GM19351 (cell line): ENCODE data around the gene PKM.
"Not testable (repeated sequence)": the region's sequence is repeated elsewhere in the genome, so short reads cannot be mapped to it uniquely, and the experiment has no call there.

Source experiments
- ATAC-seq: cut with Tn5 transposase; IDR thresholded peaks from one replicate; pipeline ENCODE4 v1.9.1; 2021; ENCODE audit warnings: mild to moderate bottlenecking, moderate library complexity; ENCODE audit not compliant: unreplicated experiment

The PKM gene

DNA sequence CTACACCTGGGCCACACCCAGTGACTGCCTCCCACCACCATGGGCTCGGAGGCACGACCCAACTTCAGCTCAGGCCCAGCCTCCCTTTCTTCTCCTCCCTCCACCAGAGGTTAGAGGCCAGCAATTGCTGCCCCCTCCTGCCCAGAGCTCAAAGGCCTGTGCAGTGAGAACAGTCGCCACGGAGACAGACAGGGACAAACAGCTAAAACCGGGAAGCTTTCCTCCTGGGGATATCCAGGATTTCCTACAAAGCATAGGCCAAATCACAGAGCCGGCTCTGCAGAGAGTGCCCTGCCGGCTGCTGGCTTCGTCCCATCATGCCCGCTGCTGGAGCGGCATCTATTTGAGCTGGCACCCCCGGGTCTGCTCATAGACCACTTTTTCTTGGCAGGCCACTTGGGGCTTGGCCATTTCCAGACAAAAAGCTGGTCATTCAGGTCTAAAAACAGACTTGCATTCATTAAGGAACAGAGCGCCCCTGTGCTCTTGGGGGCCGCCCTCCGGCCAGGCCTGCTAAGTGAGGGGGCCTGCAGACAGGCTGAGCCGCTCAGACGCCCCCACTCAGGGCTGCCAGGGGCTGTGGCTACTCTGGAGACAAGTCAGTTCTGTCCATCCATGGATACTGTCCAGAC, 50.9 kb downstream of the PKM start:
- no peak for ATAC-seq

DNA sequence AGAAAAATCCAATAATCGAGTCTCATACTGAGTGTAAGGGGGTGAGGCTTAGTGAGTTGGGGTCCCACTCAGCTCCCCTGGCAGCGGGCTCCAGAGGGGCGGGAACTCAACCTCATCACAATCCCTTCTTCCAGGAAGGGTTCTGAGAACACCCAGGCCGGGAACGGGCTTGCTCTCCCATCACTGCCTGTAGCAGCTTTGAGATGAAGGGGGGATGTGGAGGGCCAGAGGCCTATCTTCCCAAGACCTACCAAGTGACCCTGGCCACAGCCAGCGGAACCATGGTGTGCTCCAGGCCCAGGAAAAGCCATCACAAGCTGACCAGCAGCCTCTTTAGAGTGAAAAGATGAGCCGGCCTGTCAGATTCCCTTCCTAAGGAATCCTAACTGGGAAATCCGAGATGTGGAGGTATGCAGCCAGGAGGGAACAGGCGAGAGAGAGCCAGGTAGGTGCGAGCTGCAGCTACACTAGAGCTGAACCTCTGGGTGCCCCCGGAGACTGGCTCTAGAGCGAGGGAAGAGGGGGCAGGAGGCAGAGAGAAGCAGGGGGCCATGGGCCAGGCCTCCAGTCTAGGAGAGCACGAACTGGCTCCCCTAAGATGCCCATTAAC, 51.9 kb downstream of the PKM start:
- no peak for ATAC-seq

DNA sequence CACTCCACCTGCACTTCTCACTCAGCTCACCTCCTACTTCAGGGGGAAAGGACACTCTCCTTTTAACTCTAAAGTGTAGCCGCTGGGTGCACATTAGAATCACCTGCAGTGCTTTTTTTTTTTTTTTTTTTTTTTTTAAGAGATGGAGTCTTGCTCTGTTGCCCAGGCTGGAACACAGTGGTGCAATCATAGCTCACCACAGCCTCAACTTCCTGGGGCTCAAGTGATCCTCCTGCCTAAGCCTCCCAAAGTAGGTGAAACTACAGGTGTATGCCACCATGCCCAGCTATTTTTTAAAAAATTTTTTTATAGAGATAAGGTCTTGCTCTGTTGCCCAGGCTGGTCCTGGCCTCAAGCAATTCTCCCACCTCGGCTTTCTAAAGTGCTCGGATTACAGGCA, 54.2 kb downstream of the PKM start:
- ATAC-seq, result no peak

DNA sequence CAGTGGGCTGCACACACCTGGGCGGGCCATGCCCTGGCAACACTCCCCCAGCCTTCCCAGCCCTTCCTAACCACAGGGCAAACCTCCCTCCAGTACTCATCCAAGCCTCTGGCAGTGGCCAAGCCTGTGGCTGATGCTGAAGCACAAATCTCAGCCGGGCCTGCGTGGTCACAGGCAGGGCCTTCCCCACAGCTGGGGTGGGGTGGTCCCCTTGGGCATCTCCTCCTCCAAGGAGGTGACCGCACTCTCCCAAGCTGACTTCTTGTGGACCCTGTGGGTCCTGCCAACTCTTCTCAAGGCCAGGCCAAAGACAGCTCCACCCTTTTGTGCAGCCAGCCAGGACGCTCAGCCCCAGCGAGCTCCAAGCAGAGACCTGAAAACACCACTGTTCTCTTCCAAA, 54.8 kb downstream of the PKM start:
- ATAC-seq, result no peak

DNA sequence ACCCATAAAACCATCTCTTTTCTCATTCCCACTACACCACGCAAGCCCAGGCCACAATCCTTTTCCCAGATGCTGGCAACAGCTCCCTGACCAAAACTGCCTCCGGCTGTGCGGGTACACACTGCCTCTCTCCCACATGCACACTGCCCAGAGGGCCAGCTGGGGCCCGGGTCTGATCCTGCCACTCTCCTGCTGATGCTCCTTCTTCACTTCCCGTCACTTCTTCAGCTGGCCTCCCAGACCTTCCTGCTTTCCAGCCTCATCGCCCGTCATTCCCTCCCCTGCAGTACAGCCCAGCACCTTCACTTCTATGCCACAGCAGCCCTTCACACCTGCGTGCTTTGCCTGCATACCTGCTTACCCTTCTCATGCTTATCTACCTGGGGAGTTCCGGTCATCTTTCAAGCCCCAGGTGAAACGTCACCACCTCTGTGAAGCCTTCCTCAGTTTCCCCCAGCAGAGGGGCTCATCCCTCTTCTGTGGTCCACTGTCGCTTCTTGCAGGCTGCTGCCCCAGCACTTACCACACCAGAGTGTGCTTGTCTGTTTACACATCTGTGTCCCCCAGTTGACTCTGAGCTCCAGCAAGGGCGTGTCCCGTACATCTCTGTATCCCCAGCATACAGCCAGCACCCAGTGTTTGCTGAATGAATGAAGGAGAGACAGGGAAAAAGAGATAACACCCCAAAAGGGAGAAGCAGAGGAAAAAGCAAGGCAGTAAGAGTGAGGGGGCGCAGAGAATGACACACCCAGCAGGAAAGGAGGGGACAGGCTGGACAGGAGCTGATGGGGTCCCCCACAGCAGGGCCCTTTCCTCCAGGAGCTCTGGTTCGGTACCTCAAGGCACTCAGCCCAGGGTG, 55.6 kb downstream of the PKM start:
- ATAC-seq, result no peak

DNA sequence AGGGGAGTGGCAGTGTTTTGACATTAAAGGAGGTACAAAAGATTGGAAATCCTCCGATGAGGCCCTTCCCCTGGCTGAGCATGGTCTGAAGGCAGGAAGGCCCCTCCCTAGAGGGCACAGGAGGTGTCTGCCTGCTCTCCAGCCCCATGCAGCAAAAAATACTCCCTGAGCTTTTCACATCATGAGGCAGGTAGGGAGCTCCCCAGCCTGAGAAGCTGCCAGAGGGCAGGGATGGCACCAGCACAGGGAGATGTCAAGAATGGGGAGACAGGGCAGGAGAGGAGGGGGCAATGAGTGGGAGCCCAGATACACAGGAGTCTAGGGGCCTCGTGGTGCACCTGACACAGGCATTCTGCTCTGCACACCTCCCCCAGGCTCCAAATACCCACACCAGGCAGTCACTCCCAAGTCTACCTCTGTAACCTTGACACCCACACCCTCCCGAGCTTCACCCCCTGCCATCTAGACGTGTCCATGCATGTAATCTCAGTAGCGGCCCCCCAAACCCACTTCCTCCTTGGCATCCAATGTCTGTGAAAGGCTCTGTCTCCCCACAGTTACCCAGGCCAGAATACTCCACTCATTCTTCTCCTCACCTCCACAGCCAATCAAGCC, 56.3 kb downstream of the PKM start:
- no peak for ATAC-seq

DNA sequence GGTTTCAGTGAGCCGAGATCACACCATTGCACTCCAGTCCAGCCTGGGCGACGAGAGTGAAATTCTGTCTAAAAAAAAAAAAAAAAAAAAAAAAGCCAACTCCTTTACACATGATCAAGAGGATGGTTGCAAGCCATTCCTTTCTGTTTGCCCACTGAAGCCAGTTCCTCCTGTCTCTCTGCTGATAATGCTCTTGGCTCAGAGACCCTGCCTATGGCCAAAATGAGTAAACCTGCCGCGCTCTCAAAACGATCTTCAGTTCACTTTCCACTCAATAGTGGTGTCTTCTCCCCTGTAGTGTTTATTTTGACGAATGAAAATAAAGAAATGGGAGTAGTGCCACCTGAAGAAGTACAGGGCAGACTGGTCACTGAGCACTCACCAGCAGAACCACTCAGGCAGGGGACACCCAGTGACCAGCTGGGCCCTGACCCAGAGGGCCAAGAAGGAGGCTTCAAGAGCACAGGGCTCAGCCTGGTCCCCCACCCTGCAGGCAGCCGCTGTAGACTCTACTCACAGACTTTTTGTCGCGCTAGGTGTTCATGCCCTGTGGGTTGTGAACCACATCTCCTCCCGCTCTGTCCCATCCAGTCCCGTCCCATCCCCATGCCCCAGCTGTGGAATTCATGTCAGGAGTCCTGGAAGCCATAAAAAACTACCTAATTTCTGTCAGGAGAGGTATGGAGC, 57.0 kb downstream of the PKM start:
- no peak for ATAC-seq

DNA sequence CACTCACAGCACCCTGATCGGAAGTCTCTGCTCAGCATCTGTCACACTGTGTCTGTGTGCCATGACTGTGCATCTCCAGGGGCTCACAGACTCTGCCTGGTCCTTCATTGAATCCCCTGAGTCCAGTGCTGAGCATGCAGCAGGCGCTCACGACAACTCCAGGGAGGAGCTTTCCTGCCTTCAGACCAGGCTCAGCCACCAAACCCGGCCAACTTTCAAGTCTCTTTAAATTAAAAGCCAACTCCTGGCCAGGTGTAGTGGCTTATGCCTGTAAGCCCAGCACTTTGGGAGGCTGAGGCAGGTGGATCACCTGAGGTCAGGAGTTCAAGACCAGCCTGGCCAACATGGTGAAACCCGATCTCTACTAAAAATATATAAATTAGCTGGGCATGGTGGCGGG, 57.6 kb downstream of the PKM start:
- ATAC-seq, result no peak

DNA sequence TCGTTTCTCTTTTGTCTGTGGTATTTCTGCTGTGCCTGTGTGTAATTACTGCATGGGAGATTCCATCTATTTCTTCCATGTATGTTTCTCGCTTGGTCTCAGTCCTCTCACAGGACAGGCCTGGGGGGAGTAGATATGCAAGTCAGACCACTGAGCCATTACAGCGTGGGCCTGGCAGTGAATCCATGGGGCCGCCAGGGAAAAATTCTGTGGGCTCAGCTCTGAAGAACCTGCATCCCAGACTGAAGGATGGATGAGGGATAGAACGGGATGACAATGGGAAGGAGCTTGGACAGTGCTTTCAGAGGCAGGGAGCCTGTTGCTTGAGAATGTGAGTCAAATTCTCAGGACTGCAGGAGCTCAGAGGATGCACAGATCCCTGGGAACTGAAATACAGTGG, 58.2 kb downstream of the PKM start:
- no peak for ATAC-seq

DNA sequence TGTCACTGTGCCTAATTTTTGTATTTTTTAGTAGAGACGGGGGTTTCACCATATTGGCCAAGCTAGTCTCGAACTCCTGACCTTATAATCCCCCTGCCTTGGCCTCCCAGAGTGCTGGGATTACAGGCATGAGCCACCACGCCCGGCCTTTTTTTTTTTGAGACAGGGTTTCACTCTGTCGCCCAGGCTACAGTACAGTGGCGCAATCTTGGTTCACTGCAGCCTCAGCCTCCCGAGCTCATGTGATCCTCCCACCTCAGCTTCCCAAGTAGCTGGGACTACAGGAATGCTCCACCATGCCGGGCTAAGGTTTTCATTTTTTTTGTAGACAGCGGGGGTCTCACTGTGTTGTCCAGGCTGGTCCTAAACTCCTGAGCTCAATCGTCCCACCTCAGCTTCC, 59.0 kb downstream of the PKM start:
- ATAC-seq, result not testable (repeated sequence)

DNA sequence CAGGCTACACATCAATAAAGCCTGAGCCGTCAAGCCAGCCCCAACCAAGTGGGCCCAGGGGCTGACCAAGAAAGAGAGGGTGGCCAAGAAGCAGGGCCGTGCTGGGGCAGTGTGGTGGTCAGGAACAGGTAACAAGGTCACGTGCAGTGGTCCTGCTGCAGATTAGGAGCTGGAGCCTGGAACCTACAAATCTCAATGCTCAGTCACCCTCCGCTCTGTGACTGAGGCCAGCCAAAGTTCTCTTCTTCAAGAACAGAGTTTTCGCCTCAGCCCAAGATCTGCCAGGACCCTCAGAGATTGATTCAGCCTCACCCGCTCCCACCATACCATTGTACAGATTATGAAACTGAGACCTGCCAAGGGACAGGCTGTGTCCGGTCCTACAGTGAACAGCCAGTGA, 60.3 kb downstream of the PKM start:
- no peak for ATAC-seq

DNA sequence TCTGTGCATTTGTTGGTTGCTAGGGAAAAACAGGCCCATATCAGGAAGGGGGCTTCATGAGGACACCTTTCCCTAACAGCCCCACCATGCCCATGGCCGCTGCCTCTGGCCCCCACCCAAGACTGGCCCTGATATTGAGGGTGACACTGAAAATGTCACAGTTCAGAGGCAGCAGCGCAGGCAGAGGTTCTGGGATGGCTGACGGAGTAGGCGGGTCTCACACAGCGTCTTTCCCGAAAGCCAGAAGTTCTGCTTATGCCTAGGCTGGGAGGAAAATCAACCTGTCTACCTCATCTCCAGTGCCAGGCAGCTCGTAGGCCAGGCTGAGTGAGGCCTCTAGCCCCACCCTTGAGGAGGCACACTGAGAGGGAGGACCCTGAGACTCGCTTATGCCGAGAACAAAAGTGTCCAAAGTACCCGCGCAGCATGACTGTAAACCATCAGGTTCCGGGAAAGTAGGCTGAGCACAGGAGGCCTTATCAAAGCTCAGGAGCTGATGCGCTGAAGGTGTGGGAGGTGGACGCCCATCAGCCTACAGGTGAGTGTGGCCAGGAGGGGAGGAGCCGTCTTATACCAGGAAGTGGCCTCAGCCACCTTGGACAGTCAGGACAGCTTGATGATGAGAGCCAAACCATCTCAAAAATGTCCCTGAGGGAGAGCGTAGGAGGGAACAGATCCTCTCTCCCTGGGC, 60.9 kb downstream of the PKM start:
- ATAC-seq, result no peak

DNA sequence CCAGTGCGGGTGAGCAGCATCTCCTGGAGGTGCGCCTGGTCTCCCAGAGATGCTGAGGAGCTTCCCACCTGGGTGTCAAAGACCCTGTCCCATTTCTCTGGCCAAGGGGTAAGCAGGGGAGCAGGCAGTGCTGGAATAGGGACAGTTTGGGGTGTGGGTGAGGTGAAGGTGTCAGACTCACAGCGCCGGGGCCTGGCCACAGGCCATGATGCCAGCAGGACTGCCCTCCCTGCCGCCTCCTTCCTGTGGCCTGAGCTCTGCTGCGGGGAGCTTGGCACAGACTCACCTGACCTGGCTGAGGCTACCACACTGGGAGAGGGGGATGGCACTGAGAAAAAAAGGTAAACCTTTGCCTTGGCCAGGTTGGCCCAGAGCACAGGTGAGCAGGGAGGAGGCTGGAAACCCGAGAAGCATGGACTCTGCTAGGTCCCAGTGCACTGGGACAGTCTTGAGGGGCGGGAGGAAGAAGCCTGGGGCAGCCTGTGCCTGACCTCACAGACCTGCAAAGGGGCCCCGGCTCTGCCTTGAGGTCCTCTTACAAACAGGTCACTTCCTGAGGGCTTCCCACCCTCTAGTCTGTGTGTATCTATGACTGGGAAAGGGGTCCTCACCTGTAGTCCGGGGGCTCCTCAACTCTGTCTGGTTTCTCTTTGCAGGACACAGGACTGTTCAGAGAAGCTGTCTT, 61.6 kb downstream of the PKM start:
- no peak for ATAC-seq

DNA sequence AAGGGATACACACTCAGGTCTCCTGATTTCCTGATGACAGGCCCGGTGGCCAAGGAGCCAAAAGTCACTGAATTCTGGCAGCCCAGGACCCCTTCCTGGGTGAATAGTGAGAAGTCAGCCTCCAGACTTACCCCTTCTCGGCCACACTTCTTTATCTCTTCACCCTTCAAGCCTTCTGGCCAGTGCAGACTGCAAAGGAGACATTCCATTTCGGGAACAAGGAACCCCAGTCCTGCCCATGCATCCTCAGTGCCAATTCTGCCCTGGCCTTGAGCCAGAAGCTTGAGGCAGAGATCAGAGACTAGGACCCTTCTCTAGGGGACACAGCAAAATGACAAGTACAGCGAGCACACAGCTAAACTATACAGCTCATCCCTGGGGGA, 62.2 kb downstream of the PKM start:
- ATAC-seq, result no peak

DNA sequence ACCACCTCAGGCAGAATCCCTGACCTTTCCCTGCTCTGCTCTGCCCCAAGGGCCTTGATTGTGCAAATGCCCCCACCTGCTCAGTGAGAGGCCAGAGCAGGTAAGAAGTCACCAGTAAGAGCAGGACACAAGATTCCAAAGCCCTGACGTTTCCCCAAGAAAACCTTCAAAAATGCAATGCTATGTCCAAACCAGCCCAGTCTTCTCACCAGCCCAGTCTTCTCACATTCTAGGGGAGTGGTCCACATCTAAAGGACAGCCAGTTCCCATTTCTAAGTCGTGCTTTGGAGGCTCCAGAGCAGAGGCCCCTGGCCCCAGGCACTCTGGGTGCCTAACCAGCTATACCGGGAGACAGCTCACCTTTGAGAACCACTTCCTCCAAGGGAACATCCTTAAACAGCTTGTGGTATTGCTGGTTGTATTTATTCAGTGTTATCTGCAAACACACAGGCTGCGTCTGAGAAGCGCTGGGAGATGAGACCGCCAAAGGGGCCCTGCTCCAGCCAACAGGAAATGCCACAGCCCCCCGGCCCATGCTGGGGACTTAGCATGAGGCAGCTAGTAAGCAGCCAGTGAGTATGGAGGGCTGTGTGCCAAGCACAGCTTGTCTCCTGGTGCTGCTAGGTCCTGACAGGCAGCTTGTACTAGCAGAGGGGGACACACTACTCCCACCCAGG, 62.7 kb downstream of the PKM start:
- no peak for ATAC-seq

DNA sequence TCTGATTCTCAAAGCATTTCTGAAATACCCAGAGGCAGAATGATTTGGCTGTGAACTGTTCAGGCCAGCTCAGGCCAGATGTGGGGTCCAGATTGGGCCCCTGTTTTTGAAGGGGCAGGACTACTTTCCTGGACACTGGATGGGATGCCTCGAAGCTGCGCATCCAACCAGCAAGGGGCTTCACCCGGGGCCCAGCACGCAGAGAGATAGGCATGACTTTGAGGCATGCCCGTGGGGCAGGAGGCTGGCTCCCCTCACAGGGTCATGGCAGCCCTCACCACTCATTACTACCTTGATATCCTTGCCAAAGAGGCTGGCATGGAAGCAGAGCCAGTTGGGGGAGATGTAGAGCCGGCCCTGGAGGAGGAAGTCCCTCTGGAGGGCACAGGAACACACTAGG, 63.5 kb downstream of the PKM start:
- no peak for ATAC-seq

DNA sequence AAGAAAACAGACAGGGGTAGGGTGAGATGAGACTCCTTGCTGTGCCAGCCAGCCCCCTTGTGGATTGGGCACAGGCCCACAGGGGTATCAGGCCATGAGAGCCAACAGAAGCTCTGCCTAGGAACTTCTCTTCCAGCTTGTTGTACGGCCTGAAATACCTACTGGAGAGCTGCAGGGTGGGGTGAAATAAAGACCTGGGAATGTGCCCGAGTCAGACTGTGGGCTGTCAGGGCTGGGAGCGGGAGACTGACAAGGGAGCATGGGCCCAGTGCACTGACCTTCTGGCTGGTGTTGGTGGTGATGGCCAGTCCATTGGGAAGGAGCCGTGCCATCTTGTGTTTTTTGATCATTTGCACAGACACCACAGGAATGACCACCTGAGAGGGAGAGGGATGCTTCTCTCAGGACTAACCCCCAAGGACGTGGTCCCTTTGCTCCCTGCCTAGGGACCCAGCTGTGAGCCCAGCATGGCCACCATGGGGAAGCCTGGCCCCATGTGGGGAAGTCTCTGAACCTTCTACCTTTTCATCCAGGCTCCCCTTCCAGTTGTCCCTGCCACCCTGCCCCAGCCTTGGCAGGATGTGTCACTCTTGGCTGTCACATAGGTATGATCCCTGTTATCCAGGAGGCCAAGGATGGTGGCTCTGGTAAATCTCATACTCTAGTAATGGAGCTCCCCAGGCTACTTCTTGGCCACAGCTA, 64.1 kb downstream of the PKM start:
- no peak for ATAC-seq

DNA sequence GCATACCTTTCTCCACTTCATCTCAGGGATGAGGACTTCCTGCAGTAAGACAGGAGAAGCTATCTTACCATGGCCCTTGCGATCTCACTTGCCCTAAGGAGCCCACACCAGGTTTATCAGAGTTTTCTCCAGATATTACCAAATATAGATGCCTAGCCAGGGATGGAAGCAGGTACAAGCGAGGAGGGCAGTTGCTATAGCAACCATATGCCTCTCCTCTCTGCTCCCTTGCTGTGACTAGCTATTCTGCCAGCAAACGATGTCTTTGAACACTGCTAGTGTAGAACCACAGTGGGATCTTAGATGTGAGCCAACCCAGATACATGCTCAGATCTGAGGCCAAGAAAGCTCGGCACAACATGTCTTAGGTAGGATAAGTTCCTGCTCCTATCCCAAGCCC, 67.3 kb downstream of the PKM start:
- ATAC-seq, result no peak

DNA sequence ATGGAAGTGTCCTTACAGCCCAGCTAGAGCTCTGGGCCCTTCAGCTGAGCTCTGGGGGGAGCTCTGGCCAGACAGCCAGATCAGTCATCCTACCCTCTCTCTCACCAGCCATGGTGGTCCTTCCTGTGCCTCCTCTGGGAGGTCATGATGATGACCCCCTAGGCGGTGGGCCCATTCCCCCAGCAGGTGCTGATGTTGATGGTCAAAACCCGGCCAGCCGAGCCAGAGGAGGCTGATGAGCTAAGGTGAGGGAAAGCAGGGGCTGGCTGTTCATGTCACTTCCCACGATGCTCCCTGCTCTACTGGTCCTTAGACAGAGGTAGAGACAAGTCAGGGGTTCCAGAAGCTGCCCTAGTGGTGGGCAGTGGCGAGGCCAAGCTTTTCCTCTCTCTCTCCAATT, 68.4 kb downstream of the PKM start:
- no peak for ATAC-seq
